PC-9 (cell line): ENCODE measurements around the gene PROM1. TPM values are rescaled to one million over a fixed set of nuclear protein-coding genes. Genes with fewer than 3 reads are reported as not detected.
A peak's percentile ranks its signal among the peaks of the same experiment; 100 is the strongest.

Experiments used
- BruUV-seq: library from RNA; stranded (reverse); fragments of 400-500 nt; replicated peaks from 2 replicates; lab custom pipeline; 2021; lab: Mats Ljungman, UMichigan
- CTCF ChIA-PET: fragments of 300-600 bp; sonication (Branson Sonifier 250); formaldehyde crosslinking; loops from one replicate; lab custom pipeline; 2022; ENCODE audit warnings: antibody characterized with exemption; lab: Charles Lee
- POLR2A ChIA-PET: fragments of 300-600 bp; sonication (Branson Sonifier 250); formaldehyde crosslinking; loops from one replicate; lab custom pipeline; 2022; ENCODE audit warnings: antibody characterized with exemption; ENCODE audit not compliant: unreplicated experiment; lab: Charles Lee
- DNase-seq, 2 experiments: peaks; one replicate each; pipeline versions ENCODE4 v3.0.0 to v3.0.0-alpha.2; 2015 to 2022; ENCODE audit warnings: mixed read lengths in 1 of 2
- H2AFZ ChIP-seq: fragments of 200-600 bp; sonication (generic); 2 replicates; pipeline ENCODE4 v1.8.1; 2017; ENCODE audit warnings: antibody characterized with exemption
- H3F3A ChIP-seq: fragments of 200-600 bp; sonication (generic); 2 replicates; pipeline ENCODE4 v1.8.1; 2017; ENCODE audit warnings: antibody characterized with exemption, mild to moderate bottlenecking, low read depth; ENCODE audit not compliant: insufficient read depth
- H3K27ac ChIP-seq: fragments of 200-600 bp; sonication (generic); 2 replicates; pipeline ENCODE4 v1.6.1; 2016; ENCODE audit warnings: mixed run types
- H3K27me3 ChIP-seq: fragments of 200-600 bp; sonication (generic); 2 replicates; pipeline ENCODE4 v1.6.1; 2016; ENCODE audit warnings: low read depth, mixed run types; ENCODE audit not compliant: insufficient read depth
- H3K36me3 ChIP-seq: fragments of 200-600 bp; sonication (generic); 2 replicates; pipeline ENCODE4 v1.6.1; 2016; ENCODE audit warnings: low read depth, mixed run types
- H3K4me1 ChIP-seq: fragments of 200-600 bp; sonication (generic); replicated peaks from 2 replicates; pipeline ENCODE4 v1.6.1; 2016; ENCODE audit warnings: mixed run types; ENCODE audit not compliant: insufficient read depth
- H3K4me2 ChIP-seq: fragments of 200-600 bp; sonication (generic); 2 replicates; pipeline ENCODE4 v1.6.1; 2017; ENCODE audit warnings: mixed run types
- H3K4me3 ChIP-seq: fragments of 200-600 bp; sonication (generic); 2 replicates; pipeline ENCODE4 v1.6.1; 2016; ENCODE audit warnings: mixed run types
- H3K79me2 ChIP-seq: fragments of 200-600 bp; sonication (generic); 2 replicates; pipeline ENCODE4 v1.6.1; 2017; ENCODE audit warnings: low read depth, mixed run types
- H3K9me2 ChIP-seq: fragments of 200-600 bp; sonication (generic); 2 replicates; pipeline ENCODE4 v1.8.1; 2017; ENCODE audit warnings: mild to moderate bottlenecking; ENCODE audit not compliant: insufficient read depth
- H3K9me3 ChIP-seq: fragments of 200-600 bp; sonication (generic); 2 replicates; pipeline ENCODE4 v1.8.1; 2016; ENCODE audit warnings: low read depth; ENCODE audit not compliant: insufficient read depth
- H4K20me1 ChIP-seq: fragments of 200-600 bp; sonication (generic); 2 replicates; pipeline ENCODE4 v1.8.1; 2017; ENCODE audit not compliant: insufficient read depth
- CTCF ChIP-seq: fragments of 200-600 bp; sonication (generic); conservative IDR thresholded peaks from 2 replicates; pipeline ENCODE4 v1.6.1; 2017; ENCODE audit warnings: mixed run types, antibody characterized with exemption, mild to moderate bottlenecking, moderate library complexity
- EZH2 ChIP-seq: fragments of 200-600 bp; sonication (generic); IDR thresholded peaks from 2 replicates; pipeline ENCODE4 v1.8.0; 2017; ENCODE audit warnings: antibody characterized with exemption, low read depth
- intact Hi-C: fragments of 100-400 bp; cut with micrococcal nuclease; formaldehyde crosslinking; loops from one replicate; pipeline ENCODE4 v1.10.0; 2022; ENCODE audit not compliant: unreplicated experiment
- total RNA-seq: library from RNA; stranded (reverse); gene quantifications from 2 replicates; pipeline ENCODE4 v1.2.3, GENCODE V29; 2021

The PROM1 gene
- total RNA-seq, 1 experiment from 2014 or later: not detected

GRCh38 chr4:15936495-15936894 lies 147.3 kb downstream of the PROM1 start:
- H3K4me3 ChIP-seq: no peak overlapping the region
- no peak overlapping the region for H3K4me2 ChIP-seq
- CTCF ChIA-PET: no interaction called here
- intact Hi-C loops: loop anchor here (5.0 kb wide), 1 partner anchor 54 kb away; no protein-coding TSS in a partner anchor
- H3K9me2 ChIP-seq: no peaks in the 10 kb centered on the region
- H3K27me3 ChIP-seq: no peaks in the 10 kb centered on the region
- no peak for TF ChIP-seq CTCF
- TF ChIP-seq EZH2: no peak
- peak in 1 of 2 experiments; percentile 45 for DNase-seq
- peaks cover 9% of the 10 kb centered on the region; the same call in 1 of the 2 replicates for H3F3A ChIP-seq
- POLR2A ChIA-PET: interaction anchor here (0.5 kb wide), 1 partner anchor 31 kb away, joined by 3 read pairs; no protein-coding TSS in a partner anchor
- H4K20me1 ChIP-seq: no peaks in the 10 kb centered on the region
- no TSS peak for BruUV-seq
- H3K4me1 ChIP-seq: peaks cover 27% of the 10 kb centered on the region
- H3K27ac ChIP-seq: no peak overlapping the region
- H3K36me3 ChIP-seq: no peaks in the 10 kb centered on the region
- H2AFZ ChIP-seq: no peak overlapping the region
- no peaks in the 10 kb centered on the region for H3K9me3 ChIP-seq
- H3K79me2 ChIP-seq: no peaks in the 10 kb centered on the region

GRCh38 chr4:15935504-15936402 lies 148.1 kb downstream of the PROM1 start:
- H3F3A ChIP-seq: peaks cover 9% of the 10 kb centered on the region; the same call in 1 of the 2 replicates
- POLR2A ChIA-PET: interaction anchor here (0.5 kb wide), 1 partner anchor 30 kb away, joined by 3 read pairs; no protein-coding TSS in a partner anchor
- H3K9me3 ChIP-seq: no peaks in the 10 kb centered on the region
- no peaks in the 10 kb centered on the region for H3K36me3 ChIP-seq
- TF ChIP-seq CTCF (no peak), EZH2 (no peak)
- no peaks in the 10 kb centered on the region for H3K27me3 ChIP-seq
- H3K9me2 ChIP-seq: no peaks in the 10 kb centered on the region
- BruUV-seq: no TSS peak
- DNase-seq: no peak
- H4K20me1 ChIP-seq: no peaks in the 10 kb centered on the region
- peaks cover 27% of the 10 kb centered on the region for H3K4me1 ChIP-seq
- H3K4me3 ChIP-seq: no peak overlapping the region
- intact Hi-C loops: loop anchor here (5.0 kb wide), 1 partner anchor 53 kb away; no protein-coding TSS in a partner anchor
- CTCF ChIA-PET: no interaction called here
- H2AFZ ChIP-seq: no peak overlapping the region
- H3K4me2 ChIP-seq: no peak overlapping the region
- H3K79me2 ChIP-seq: no peaks in the 10 kb centered on the region
- no peak overlapping the region for H3K27ac ChIP-seq

- no TSS peak for BruUV-seq
- no peaks in the 10 kb centered on the region for H3K9me3 ChIP-seq
- no peaks in the 10 kb centered on the region for H4K20me1 ChIP-seq
- TF ChIP-seq EZH2 (no peak), CTCF (no peak)
- peaks cover 27% of the 10 kb centered on the region for H3K4me1 ChIP-seq
- no peak overlapping the region for H3K27ac ChIP-seq
- no peaks in the 10 kb centered on the region for H3K79me2 ChIP-seq
- H3K9me2 ChIP-seq: no peaks in the 10 kb centered on the region
- intact Hi-C loops: no loop called here
- H3K27me3 ChIP-seq: no peaks in the 10 kb centered on the region
- peaks cover 9% of the 10 kb centered on the region; the same call in 1 of the 2 replicates for H3F3A ChIP-seq
- DNase-seq: no peak
- no peaks in the 10 kb centered on the region for H3K36me3 ChIP-seq
- H2AFZ ChIP-seq: no peak overlapping the region
- POLR2A ChIA-PET: no interaction called here
- H3K4me3 ChIP-seq: no peak overlapping the region
- H3K4me2 ChIP-seq: no peak overlapping the region
- CTCF ChIA-PET: no interaction called here
These were observed 149.6 kb downstream of the PROM1 start for GRCh38 chr4:15934259-15934658.
